ENCODE measurements around the gene FMO2.

FMO2 gene

GRCh38 chr1:171185091-171185490 is at the start of gene FMO2:
FMO2 (plus strand) TSS chr1:171185300; CDS start chr1:171185714, 414 bp downstream.
- no peak for DNase-seq (ENCODE audit: extremely low spot score, insufficient read length, low read depth)
- FAIRE-seq = no peak

- FAIRE-seq = no peak
Measured at GRCh38 chr1:171137580-171137979, 47.5 kb upstream of the FMO2 start.

GRCh38 chr1:171138980-171139379 is 46.1 kb upstream of the FMO2 start:
- FAIRE-seq = no peak
- DNase-seq (ENCODE audit: extremely low spot score, insufficient read length, low read depth) = no peak

More at GRCh38 chr1:171137580-171137979, 47.5 kb upstream of the FMO2 start:
- no peak for DNase-seq (ENCODE audit: extremely low spot score, insufficient read length, low read depth)

GRCh38 chr1:171139890-171140289 is 45.2 kb upstream of the FMO2 start:
- FAIRE-seq = no peak

GRCh38 chr1:171140401-171140800 is 44.7 kb upstream of the FMO2 start:
- DNase-seq (ENCODE audit: extremely low spot score, insufficient read length, low read depth) = no peak
- no peak for FAIRE-seq

More at GRCh38 chr1:171139890-171140289, 45.2 kb upstream of the FMO2 start:
- DNase-seq (ENCODE audit: extremely low spot score, insufficient read length, low read depth) = no peak

GRCh38 chr1:171140956-171141687 is 44.0 kb upstream of the FMO2 start:
- FAIRE-seq (no peak), DNase-seq (ENCODE audit: extremely low spot score, insufficient read length, low read depth) (no peak)

GRCh38 chr1:171141688-171142415 is 43.2 kb upstream of the FMO2 start:
- no peak for DNase-seq (ENCODE audit: extremely low spot score, insufficient read length, low read depth)
- FAIRE-seq = no peak

GRCh38 chr1:171142416-171143385 is 42.4 kb upstream of the FMO2 start:
- FAIRE-seq (no peak), DNase-seq (ENCODE audit: extremely low spot score, insufficient read length, low read depth) (no peak)

GRCh38 chr1:171150156-171150555 is 34.9 kb upstream of the FMO2 start:
- DNase-seq (ENCODE audit: extremely low spot score, insufficient read length, low read depth) = no peak
- no peak for FAIRE-seq

GRCh38 chr1:171152549-171152948 is 32.6 kb upstream of the FMO2 start:
- FAIRE-seq (no peak), DNase-seq (ENCODE audit: extremely low spot score, insufficient read length, low read depth) (no peak)

- FAIRE-seq = no peak
Measured at GRCh38 chr1:171155484-171155883, 29.6 kb upstream of the FMO2 start.

GRCh38 chr1:171158096-171158495 is 27.0 kb upstream of the FMO2 start:
- no peak for FAIRE-seq

More at GRCh38 chr1:171155484-171155883, 29.6 kb upstream of the FMO2 start:
- DNase-seq (ENCODE audit: extremely low spot score, insufficient read length, low read depth) = no peak

GRCh38 chr1:171158551-171158950 is 26.5 kb upstream of the FMO2 start:
- no peak for FAIRE-seq

More at GRCh38 chr1:171158096-171158495, 27.0 kb upstream of the FMO2 start:
- DNase-seq (ENCODE audit: extremely low spot score, insufficient read length, low read depth) = no peak

GRCh38 chr1:171159148-171159547 is 26.0 kb upstream of the FMO2 start:
- FAIRE-seq = no peak
- DNase-seq (ENCODE audit: extremely low spot score, insufficient read length, low read depth) = no peak

More at GRCh38 chr1:171158551-171158950, 26.5 kb upstream of the FMO2 start:
- no peak for DNase-seq (ENCODE audit: extremely low spot score, insufficient read length, low read depth)

GRCh38 chr1:171160211-171160610 is 24.9 kb upstream of the FMO2 start:
- peak; percentile 41 for FAIRE-seq
- DNase-seq (ENCODE audit: extremely low spot score, insufficient read length, low read depth) = peak; percentile 1

GRCh38 chr1:171160639-171161354 is 24.3 kb upstream of the FMO2 start:
- FAIRE-seq (no peak), DNase-seq (ENCODE audit: extremely low spot score, insufficient read length, low read depth) (no peak)

GRCh38 chr1:171161431-171161830 is 23.7 kb upstream of the FMO2 start:
- FAIRE-seq = no peak
- no peak for DNase-seq (ENCODE audit: extremely low spot score, insufficient read length, low read depth)

- no peak for FAIRE-seq
- no peak for DNase-seq (ENCODE audit: extremely low spot score, insufficient read length, low read depth)
Measured at GRCh38 chr1:171166361-171166760, 18.7 kb upstream of the FMO2 start.

GRCh38 chr1:171167785-171168184 is 17.3 kb upstream of the FMO2 start:
- FAIRE-seq = no peak

More at GRCh38 chr1:171167785-171168184, 17.3 kb upstream of the FMO2 start:
- no peak for DNase-seq (ENCODE audit: extremely low spot score, insufficient read length, low read depth)
